NCI-H2227 (cell line): ENCODE results near the gene UNC119B.

Source experiments
- DNase-seq: peaks from one replicate; lab custom pipeline; 2025; ENCODE audit not compliant: unreplicated experiment; lab: John Stamatoyannopoulos, UW

The UNC119B gene

GRCh38 chr12:120738252-120739030, 28.2 kb downstream of the UNC119B start:
- no peak for DNase-seq

GRCh38 chr12:120739031-120739762, 28.9 kb downstream of the UNC119B start:
- no peak for DNase-seq

DNA sequence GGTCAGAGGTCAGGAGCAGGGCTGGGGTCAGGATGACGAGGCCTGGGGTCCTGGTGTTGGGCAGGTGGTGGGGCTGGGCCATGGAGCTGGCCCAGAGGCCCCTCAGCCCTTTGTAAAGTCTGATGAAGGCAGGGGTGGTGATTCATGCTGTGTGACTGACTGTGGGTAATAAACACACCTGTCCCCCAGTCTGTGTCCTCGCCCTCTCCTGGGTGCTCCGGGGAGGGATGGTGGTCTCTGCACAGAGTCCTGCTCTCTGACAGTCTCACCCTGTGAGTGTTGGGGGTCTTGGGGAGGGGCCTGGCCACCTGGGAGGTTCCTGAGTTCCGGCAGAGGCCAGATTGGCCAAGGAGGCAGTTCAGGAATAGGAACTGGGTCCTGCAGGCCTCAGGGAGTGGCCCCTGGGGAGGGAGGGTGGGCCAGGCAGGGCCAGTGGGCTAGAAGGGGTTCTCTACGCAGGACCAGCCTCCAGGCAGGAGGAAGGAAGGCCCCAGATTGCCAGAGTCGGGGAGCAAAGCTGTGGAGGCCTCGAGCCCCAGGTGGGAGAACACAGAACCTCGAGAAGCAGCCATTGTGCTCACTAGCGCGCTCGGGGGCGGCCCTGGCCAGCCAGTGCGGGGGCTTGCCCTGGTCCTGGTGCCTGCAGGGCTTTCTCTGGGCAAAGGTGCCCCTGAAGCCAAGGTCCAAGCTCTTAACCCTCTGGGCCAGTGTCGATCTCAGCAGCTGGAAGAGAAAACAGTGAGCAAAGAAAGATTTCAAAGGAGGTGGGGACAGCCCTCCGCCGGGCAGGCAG, 29.8 kb downstream of the UNC119B start:
- DNase-seq: no peak

- DNase-seq: no peak
Observed at GRCh38 chr12:120740871-120741270, 30.6 kb downstream of the UNC119B start.

DNA sequence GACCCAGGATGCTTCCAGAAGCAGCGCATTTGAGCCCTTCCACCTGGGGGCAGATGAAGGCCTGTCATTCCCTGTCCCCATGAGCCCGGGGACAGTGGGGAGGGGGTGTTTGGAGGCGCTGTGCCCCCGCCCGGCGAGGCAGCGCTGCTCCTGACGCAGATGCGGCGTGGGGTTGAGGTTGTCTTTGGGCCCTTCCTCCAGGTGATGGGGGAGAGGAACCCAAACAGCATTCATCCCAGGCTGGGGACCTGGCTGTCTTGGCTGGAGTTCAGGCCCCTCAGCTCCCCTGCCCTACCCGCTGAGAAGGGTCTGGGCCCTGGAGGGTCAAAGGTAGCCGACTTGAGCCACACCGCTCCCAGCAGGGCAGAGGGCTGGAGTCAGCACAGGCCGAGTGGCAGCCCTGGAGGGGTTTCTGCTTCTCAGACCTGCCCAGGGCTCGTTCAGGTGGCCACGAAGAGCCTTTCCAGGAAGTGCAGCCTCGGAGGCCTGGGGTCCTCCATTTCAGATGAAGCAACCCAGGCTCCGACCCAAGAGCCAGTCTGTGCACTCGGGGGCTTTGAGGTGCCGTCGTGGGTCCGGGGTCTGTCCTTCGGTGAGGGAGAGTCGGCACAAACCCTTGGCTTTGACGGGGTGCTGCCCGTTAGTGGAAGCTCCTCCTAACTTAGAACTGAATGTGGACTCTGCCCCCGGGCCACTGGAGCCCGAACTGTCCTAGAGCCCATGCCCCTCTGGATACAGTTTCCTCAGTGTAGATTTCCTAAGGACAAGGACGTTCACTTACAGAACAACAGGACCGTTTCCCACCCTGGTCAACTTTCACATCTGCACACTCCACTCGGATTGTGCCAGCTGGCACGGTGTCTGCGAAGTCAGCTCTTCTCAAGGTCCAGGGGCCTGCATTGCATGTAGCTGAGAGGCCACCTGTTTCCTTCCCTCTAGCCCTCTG, 31.5 kb downstream of the UNC119B start:
- no peak for DNase-seq

DNA sequence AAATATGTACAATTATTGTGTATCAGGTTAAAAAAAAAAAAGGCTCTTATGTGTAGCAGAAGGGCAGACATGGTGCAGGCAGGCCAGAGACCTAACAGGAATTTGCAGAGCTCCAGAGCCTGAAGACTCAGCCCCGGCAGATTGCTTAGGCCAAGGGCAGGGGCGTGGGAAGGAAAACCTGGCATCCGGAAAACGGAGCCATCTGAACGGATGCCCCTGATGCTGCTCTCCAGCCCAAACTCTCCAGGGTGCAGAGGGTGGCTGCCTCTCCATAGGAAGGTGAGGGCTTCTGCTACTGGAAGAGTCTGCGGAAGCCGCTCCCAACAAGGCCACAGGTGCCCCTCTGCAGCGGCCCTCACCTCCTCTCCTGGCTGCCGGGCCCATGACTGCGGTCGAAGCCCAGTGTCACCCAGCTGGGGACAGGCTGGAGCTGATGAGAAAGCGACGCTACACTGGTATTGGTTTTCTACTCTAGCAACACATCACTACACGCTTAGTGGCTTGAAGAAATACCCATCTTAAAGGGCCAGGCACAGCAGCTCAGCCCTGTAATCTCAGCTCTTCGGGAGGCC, 34.8 kb downstream of the UNC119B start:
- no peak for DNase-seq

GRCh38 chr12:120748242-120748641, 38.0 kb downstream of the UNC119B start:
- DNase-seq: no peak

DNA sequence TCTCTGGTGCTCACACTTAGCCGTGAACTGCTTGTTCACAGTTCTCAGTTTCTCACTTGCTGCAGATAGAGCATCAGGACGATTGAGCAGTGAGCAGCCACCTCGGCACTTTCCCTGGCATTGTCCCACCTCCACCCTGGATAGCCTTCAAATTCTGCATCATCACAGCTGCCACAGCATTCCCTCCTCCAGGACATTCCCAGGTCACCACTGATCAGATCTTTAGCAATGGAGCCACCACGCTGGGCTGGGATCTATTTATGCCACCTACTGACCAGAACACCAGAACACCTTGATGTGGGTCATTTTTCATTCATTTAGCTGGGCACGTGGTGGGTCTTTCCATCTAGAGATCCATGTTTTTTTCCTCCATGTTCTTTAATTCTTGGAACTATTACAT, 39.0 kb downstream of the UNC119B start:
- DNase-seq: no peak

- no peak for DNase-seq
Observed at GRCh38 chr12:120750806-120751205, 40.5 kb downstream of the UNC119B start.

- no peak for DNase-seq
Observed at GRCh38 chr12:120751389-120751788, 41.1 kb downstream of the UNC119B start.

- DNase-seq: no peak
Observed at GRCh38 chr12:120754792-120755191, 44.5 kb downstream of the UNC119B start.

- DNase-seq: no peak
Observed at GRCh38 chr12:120755269-120755668, 45.0 kb downstream of the UNC119B start.

DNA sequence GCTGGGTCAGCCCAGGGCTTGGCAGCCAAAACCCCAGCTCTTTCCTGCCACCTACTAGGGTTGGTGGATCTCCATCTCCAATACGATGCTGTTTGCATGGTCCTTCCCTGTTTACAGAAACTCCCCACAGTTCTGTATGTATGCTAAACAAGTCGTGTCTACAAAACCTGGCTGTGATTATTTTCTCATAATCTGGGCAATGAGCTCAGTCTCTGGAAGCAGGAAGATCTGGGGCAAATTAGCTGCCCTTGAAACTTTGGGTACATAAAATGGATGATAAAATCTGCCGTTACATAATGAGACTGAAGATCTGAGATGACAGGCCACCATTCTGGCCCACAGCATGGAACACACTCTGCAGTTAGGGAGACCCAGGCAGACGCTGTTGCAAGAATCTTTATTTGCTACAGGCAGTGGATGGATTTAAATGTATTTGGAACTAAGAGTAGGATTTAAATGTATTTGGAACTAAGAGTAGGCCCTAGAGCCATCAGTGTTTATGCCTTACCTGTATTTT, 47.0 kb downstream of the UNC119B start:
- DNase-seq: no peak

DNA sequence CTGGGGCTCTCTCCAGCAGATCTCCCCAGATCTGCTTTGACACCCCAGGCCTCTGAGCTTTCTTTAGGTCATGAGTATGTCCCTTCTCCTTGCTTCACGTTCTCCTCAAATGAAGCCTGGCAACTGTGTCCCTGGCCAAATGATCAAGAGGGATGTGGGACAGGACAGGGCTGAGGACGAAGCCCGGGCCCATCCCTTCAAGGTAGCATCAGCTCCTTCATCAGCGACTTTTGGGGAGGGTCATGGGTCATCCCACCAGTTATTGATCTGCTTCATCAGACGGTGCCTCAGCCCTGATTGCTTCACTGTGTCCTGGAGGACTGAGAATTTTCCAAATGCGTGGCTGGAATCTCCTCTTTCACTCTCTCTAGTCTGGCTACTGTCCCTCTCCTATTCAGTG, 47.7 kb downstream of the UNC119B start:
- no peak for DNase-seq

DNA sequence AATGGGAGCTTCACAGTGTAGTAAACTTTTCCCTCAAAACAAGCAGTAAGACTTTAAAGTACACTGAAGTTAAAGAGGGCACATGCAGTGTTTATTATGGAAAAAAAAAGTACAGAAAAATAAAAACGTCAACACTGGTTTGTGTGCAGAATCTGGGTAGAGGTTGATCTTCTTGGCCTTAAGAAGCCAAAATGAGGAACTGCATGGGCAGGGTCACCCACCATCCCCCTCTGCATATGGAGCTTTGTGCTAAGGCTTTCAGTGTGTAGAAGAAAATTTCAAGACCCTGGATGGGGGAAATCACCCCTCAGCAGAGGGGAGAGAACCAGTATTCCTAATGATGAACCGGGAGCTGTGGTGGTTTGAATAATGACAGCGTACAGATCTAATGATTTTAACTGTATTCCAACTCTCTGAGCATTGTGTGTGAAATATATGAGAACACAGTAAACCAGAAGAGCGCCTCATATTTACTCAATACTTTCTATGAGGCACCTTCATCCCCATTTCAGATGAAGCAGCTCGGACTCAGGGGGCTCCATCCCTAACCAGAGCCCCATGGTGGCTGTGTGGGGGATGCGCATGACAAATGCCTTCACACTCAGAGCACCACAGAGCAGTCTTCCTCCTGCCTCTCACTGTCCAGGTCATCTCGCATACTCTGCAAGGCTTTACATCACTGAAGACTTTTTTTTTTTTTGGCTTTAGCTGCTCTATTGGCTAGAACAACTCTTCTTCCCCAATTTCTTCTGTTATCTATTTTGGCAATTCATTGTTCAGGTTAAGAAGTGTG, 48.7 kb downstream of the UNC119B start:
- DNase-seq: no peak

GRCh38 chr12:120759591-120760348, 49.5 kb downstream of the UNC119B start:
- DNase-seq: no peak

GRCh38 chr12:120760349-120761254, 50.3 kb downstream of the UNC119B start:
- no peak for DNase-seq
